SU-DHL-6 (cell line): Measurements from ENCODE around the gene CBX7.

Experiments
- EZH2phosphoT487 ChIP-seq: fragments of 200-600 bp; sonication (generic), shearing (Covaris generic); conservative IDR thresholded peaks from 2 replicates; pipeline ENCODE4 v1.6.1; 2018; ENCODE audit warnings: mild to moderate bottlenecking, antibody characterized with exemption, low read length, moderate library complexity, mixed read lengths
- TF ChIP-seq, protein P1 (sequence below): fragments of 200-600 bp; sonication (generic); IDR thresholded peaks from one replicate; pipeline ENCODE4 v1.5.1; 2017; ENCODE audit warnings: antibody characterized with exemption, mild to moderate bottlenecking, low read length, moderate library complexity; ENCODE audit not compliant: insufficient read depth, poor library complexity, severe bottlenecking

DNA sequence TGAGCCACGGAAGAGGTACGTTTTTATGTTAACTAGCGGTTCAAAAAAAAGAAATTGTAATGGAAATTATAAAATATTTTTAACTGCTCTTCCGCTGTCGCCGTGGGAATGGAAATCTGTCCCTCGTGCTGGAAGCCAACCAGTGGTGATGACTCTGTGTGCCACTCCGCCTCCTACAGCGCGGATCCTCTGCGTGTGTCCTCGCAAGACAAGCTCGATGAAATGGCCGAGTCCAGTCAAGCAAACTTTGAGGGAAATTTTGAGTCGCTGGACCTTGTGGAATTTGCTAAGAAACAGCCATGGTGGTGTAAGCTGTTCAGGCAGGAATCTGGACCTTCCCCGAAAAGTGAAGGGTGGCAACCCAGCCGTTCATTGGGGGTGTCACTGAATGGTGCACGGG, 2.9 kb upstream of the CBX7 start:
- TF ChIP-seq, protein P1, sequence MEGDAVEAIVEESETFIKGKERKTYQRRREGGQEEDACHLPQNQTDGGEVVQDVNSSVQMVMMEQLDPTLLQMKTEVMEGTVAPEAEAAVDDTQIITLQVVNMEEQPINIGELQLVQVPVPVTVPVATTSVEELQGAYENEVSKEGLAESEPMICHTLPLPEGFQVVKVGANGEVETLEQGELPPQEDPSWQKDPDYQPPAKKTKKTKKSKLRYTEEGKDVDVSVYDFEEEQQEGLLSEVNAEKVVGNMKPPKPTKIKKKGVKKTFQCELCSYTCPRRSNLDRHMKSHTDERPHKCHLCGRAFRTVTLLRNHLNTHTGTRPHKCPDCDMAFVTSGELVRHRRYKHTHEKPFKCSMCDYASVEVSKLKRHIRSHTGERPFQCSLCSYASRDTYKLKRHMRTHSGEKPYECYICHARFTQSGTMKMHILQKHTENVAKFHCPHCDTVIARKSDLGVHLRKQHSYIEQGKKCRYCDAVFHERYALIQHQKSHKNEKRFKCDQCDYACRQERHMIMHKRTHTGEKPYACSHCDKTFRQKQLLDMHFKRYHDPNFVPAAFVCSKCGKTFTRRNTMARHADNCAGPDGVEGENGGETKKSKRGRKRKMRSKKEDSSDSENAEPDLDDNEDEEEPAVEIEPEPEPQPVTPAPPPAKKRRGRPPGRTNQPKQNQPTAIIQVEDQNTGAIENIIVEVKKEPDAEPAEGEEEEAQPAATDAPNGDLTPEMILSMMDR: no peak
- no peak for TF ChIP-seq EZH2phosphoT487
